Measurements from ENCODE around the gene MT1G. TPM values are rescaled to one million over a fixed set of nuclear protein-coding genes. Genes with fewer than 3 reads are reported as not detected.

The MT1G gene
- total RNA-seq, 1 donor from 2014 or later: not detected

- Mint-ChIP-seq H3K27ac (ENCODE audit: unreplicated experiment) (no peak overlapping the region), H3K4me1 (ENCODE audit: low read depth, unreplicated experiment) (no peaks in the 10 kb centered on the region), H3K9me3 (ENCODE audit: unreplicated experiment) (no peaks in the 10 kb centered on the region), H3K36me3 (ENCODE audit: unreplicated experiment) (no peaks in the 10 kb centered on the region), H3K27me3 (ENCODE audit: unreplicated experiment) (peaks cover 3% of the 10 kb centered on the region), H3K4me3 (ENCODE audit: unreplicated experiment) (no peak overlapping the region)
- DNase-seq: no peak
- TF ChIP-seq, protein P1, sequence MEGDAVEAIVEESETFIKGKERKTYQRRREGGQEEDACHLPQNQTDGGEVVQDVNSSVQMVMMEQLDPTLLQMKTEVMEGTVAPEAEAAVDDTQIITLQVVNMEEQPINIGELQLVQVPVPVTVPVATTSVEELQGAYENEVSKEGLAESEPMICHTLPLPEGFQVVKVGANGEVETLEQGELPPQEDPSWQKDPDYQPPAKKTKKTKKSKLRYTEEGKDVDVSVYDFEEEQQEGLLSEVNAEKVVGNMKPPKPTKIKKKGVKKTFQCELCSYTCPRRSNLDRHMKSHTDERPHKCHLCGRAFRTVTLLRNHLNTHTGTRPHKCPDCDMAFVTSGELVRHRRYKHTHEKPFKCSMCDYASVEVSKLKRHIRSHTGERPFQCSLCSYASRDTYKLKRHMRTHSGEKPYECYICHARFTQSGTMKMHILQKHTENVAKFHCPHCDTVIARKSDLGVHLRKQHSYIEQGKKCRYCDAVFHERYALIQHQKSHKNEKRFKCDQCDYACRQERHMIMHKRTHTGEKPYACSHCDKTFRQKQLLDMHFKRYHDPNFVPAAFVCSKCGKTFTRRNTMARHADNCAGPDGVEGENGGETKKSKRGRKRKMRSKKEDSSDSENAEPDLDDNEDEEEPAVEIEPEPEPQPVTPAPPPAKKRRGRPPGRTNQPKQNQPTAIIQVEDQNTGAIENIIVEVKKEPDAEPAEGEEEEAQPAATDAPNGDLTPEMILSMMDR (IDR thresholded peaks at IDR 0.05; ENCODE audit: partially characterized antibody, unreplicated experiment): no peak
Observed at GRCh38 chr16:56702836-56703235, 35.0 kb upstream of the MT1G start.

DNA sequence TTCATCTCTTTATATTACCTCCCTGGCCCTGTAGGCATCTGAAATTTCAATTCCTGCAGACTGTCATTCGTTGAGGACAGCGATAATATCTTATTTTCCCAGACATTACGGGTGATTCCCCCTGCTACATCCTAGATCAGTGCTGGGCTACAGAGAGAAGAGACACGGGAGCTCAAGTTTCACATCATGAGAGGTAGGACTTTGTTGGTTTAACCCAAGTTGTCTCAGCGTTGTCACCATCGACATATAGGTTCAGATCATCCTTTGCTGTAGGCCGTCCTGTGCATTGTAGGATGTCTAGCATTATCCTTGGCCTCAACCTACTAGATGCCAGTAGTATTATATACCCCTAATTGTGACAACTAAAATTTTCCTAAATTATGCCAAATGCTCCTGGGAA, 33.7 kb upstream of the MT1G start:
- no peaks in the 10 kb centered on the region for H3K4me1 Mint-ChIP-seq (ENCODE audit: low read depth, unreplicated experiment)
- H3K27ac Mint-ChIP-seq (ENCODE audit: unreplicated experiment): no peak overlapping the region
- H3K36me3 Mint-ChIP-seq (ENCODE audit: unreplicated experiment): no peaks in the 10 kb centered on the region
- no peak overlapping the region for H3K4me3 Mint-ChIP-seq (ENCODE audit: unreplicated experiment)
- DNase-seq: no peak
- H3K9me3 Mint-ChIP-seq (ENCODE audit: unreplicated experiment): no peaks in the 10 kb centered on the region
- TF ChIP-seq, protein P1 (IDR thresholded peaks at IDR 0.05; ENCODE audit: partially characterized antibody, unreplicated experiment): no peak
- H3K27me3 Mint-ChIP-seq (ENCODE audit: unreplicated experiment): peaks cover 3% of the 10 kb centered on the region

- no peak overlapping the region for H3K27ac Mint-ChIP-seq (ENCODE audit: unreplicated experiment)
- H3K4me1 Mint-ChIP-seq (ENCODE audit: low read depth, unreplicated experiment): no peaks in the 10 kb centered on the region
- TF ChIP-seq, protein P1 (IDR thresholded peaks at IDR 0.05; ENCODE audit: partially characterized antibody, unreplicated experiment): no peak
- DNase-seq: no peak
- H3K4me3 Mint-ChIP-seq (ENCODE audit: unreplicated experiment): no peak overlapping the region
- H3K27me3 Mint-ChIP-seq (ENCODE audit: unreplicated experiment): peaks cover 3% of the 10 kb centered on the region
- H3K36me3 Mint-ChIP-seq (ENCODE audit: unreplicated experiment): no peaks in the 10 kb centered on the region
- H3K9me3 Mint-ChIP-seq (ENCODE audit: unreplicated experiment): no peaks in the 10 kb centered on the region
Observed at GRCh38 chr16:56700631-56701030, 32.8 kb upstream of the MT1G start.

- Mint-ChIP-seq H3K4me3 (ENCODE audit: unreplicated experiment) (no peak overlapping the region), H3K27ac (ENCODE audit: unreplicated experiment) (no peak overlapping the region), H3K9me3 (ENCODE audit: unreplicated experiment) (no peaks in the 10 kb centered on the region), H3K36me3 (ENCODE audit: unreplicated experiment) (no peaks in the 10 kb centered on the region), H3K27me3 (ENCODE audit: unreplicated experiment) (peaks cover 3% of the 10 kb centered on the region), H3K4me1 (ENCODE audit: low read depth, unreplicated experiment) (no peaks in the 10 kb centered on the region)
- DNase-seq: no peak
- TF ChIP-seq, protein P1 (IDR thresholded peaks at IDR 0.05; ENCODE audit: partially characterized antibody, unreplicated experiment): no peak
Observed at GRCh38 chr16:56700195-56700594, 32.3 kb upstream of the MT1G start.

GRCh38 chr16:56697456-56698155, 29.7 kb upstream of the MT1G start:
- Mint-ChIP-seq H3K9me3 (ENCODE audit: unreplicated experiment) (peaks cover 2% of the 10 kb centered on the region), H3K27ac (ENCODE audit: unreplicated experiment) (no peak overlapping the region), H3K27me3 (ENCODE audit: unreplicated experiment) (peaks cover 3% of the 10 kb centered on the region), H3K36me3 (ENCODE audit: unreplicated experiment) (no peaks in the 10 kb centered on the region), H3K4me1 (ENCODE audit: low read depth, unreplicated experiment) (no peaks in the 10 kb centered on the region), H3K4me3 (ENCODE audit: unreplicated experiment) (no peak overlapping the region)
- TF ChIP-seq, protein P1 (IDR thresholded peaks at IDR 0.05; ENCODE audit: partially characterized antibody, unreplicated experiment): no peak
- DNase-seq: no peak
